Measurements from ENCODE around the gene CCDC142. TPM values are rescaled to one million over a fixed set of nuclear protein-coding genes. Genes with fewer than 3 reads are reported as not detected.

The CCDC142 gene
- total and polyA plus RNA-seq, 9 of the 15 experiments (the other 6 are each of a cell fraction or from before 2014, with no cell fraction given) = 0.55 to 11.7 (median 7.2) TPM

DNA sequence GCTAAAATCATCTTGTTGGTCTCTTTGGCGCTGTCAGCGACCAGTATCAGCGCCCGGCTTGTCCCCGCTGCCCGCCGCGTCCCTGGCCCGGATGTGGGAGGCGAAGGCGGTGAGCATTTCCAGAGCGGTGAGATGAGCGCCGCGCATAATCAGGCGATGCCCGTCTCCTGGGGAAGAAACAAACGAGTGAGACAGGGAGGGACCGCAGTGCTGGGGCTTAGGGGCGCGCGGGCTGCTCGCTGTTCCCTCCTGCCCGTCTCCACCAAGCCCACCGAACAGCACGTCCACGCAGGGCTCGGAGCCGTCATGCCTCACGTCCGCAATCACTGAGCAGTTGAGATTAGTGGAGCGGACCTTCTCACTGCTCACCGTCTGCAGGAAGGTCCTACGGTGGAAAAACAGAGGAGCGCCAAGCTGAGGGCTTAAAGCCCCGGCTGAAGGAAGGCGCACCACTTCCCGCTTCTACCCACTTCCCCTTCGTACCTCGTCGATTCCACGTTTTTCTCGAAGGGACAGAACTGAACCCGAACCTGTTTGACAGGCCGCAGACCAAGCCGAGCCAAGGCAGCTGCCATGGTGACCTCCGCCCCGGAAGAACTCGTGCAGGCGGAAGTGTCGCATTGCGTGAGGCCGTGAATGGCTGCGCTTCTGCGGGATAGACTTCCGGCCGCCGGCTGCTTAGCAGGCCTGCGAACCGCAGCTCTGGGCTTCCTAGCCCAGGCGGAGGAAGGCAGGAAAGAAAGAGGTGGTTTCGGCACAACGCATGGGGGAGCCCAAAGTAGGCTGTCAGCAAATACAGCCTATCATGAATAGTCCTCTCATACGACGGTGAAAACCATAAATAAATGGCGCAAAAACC lies 10.5 kb downstream of the CCDC142 start, which contains the start of gene MRPL53 (continued):
- TF ChIP-seq ZBED1 (IDR thresholded peaks at IDR 0.05) = peak; percentile 90
- no peak for TF ChIP-seq GATAD2A (IDR thresholded peaks at IDR 0.05)
- TF ChIP-seq ZFP1 (CRISPR knock-in tag; IDR thresholded peaks at IDR 0.05) = 0 out of 2 replicates have a peak, but pooled peaks have one; percentile 45
- TF ChIP-seq, protein P1, sequence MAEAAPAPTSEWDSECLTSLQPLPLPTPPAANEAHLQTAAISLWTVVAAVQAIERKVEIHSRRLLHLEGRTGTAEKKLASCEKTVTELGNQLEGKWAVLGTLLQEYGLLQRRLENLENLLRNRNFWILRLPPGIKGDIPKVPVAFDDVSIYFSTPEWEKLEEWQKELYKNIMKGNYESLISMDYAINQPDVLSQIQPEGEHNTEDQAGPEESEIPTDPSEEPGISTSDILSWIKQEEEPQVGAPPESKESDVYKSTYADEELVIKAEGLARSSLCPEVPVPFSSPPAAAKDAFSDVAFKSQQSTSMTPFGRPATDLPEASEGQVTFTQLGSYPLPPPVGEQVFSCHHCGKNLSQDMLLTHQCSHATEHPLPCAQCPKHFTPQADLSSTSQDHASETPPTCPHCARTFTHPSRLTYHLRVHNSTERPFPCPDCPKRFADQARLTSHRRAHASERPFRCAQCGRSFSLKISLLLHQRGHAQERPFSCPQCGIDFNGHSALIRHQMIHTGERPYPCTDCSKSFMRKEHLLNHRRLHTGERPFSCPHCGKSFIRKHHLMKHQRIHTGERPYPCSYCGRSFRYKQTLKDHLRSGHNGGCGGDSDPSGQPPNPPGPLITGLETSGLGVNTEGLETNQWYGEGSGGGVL (CRISPR knock-in tag; IDR thresholded peaks at IDR 0.05) = no peak
- no peak for TF ChIP-seq GTF2F1 (IDR thresholded peaks at IDR 0.05; ENCODE audit: low read depth, low read length)
- peak; percentile 57; the same call in 1 of the 2 replicates for TF ChIP-seq NBN (IDR thresholded peaks at IDR 0.05; ENCODE audit: low read depth)
- no peak for TF ChIP-seq STAG1 (CRISPR knock-in tag; IDR thresholded peaks at IDR 0.05; ENCODE audit: borderline replicate concordance)
- no peak for TF ChIP-seq YBX1 (IDR thresholded peaks at IDR 0.05)
- peak; percentile 87 for TF ChIP-seq CXXC5 (CRISPR knock-in tag; IDR thresholded peaks at IDR 0.05)
- no peak for TF ChIP-seq ZC3H4 (CRISPR knock-in tag; IDR thresholded peaks at IDR 0.05; ENCODE audit: borderline replicate concordance)
- TF ChIP-seq, protein P2, sequence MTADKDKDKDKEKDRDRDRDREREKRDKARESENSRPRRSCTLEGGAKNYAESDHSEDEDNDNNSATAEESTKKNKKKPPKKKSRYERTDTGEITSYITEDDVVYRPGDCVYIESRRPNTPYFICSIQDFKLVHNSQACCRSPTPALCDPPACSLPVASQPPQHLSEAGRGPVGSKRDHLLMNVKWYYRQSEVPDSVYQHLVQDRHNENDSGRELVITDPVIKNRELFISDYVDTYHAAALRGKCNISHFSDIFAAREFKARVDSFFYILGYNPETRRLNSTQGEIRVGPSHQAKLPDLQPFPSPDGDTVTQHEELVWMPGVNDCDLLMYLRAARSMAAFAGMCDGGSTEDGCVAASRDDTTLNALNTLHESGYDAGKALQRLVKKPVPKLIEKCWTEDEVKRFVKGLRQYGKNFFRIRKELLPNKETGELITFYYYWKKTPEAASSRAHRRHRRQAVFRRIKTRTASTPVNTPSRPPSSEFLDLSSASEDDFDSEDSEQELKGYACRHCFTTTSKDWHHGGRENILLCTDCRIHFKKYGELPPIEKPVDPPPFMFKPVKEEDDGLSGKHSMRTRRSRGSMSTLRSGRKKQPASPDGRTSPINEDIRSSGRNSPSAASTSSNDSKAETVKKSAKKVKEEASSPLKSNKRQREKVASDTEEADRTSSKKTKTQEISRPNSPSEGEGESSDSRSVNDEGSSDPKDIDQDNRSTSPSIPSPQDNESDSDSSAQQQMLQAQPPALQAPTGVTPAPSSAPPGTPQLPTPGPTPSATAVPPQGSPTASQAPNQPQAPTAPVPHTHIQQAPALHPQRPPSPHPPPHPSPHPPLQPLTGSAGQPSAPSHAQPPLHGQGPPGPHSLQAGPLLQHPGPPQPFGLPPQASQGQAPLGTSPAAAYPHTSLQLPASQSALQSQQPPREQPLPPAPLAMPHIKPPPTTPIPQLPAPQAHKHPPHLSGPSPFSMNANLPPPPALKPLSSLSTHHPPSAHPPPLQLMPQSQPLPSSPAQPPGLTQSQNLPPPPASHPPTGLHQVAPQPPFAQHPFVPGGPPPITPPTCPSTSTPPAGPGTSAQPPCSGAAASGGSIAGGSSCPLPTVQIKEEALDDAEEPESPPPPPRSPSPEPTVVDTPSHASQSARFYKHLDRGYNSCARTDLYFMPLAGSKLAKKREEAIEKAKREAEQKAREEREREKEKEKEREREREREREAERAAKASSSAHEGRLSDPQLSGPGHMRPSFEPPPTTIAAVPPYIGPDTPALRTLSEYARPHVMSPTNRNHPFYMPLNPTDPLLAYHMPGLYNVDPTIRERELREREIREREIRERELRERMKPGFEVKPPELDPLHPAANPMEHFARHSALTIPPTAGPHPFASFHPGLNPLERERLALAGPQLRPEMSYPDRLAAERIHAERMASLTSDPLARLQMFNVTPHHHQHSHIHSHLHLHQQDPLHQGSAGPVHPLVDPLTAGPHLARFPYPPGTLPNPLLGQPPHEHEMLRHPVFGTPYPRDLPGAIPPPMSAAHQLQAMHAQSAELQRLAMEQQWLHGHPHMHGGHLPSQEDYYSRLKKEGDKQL (CRISPR knock-in tag; IDR thresholded peaks at IDR 0.05; ENCODE audit: borderline replicate concordance) = no peak
- no peak for TF ChIP-seq PCBP1 (IDR thresholded peaks at IDR 0.05; ENCODE audit: low read depth, low read length, poor library complexity, severe bottlenecking)
- TF ChIP-seq SNIP1 (IDR thresholded peaks at IDR 0.05; ENCODE audit: low read depth) = no peak
- no peak for TF ChIP-seq ZNF717 (CRISPR knock-in tag; IDR thresholded peaks at IDR 0.05)
- peak; percentile 95 for TF ChIP-seq KDM5B (IDR thresholded peaks at IDR 0.05; ENCODE audit: insufficient replicate concordance, low read depth, low read length)
- no peak for TF ChIP-seq ZNF143 (CRISPR knock-in tag; IDR thresholded peaks at IDR 0.05)
- TF ChIP-seq MAFG (tag; conservative IDR thresholded peaks at IDR 0.05) = no peak
- TF ChIP-seq EP300 (IDR thresholded peaks at IDR 0.05; ENCODE audit: low read length) = peak; percentile 33; the same call in 1 of the 2 replicates
- TF ChIP-seq ILK (tag; IDR thresholded peaks at IDR 0.05; ENCODE audit: borderline replicate concordance, low read depth) = no peak
- peak; percentile 54 for TF ChIP-seq HNRNPLL (IDR thresholded peaks at IDR 0.05; ENCODE audit: low read depth, low read length, poor library complexity, severe bottlenecking)
- TF ChIP-seq ZBTB7A (IDR thresholded peaks at IDR 0.05; ENCODE audit: borderline replicate concordance, control insufficient read depth, low read depth, low read length) = no peak
- TF ChIP-seq MAFK (IDR thresholded peaks at IDR 0.05; ENCODE audit: low read length) = no peak
- peak; percentile 80; the same call in 1 of the 2 replicates for TF ChIP-seq KLF1 (tag; IDR thresholded peaks at IDR 0.05)

All from K562 (cell line).